GM18909 (cell line): ENCODE data around the gene MAPK8IP2.
A peak's percentile ranks its signal among the peaks of the same experiment; 100 is the strongest.
"Not testable (repeated sequence)": the region's sequence is repeated elsewhere in the genome, so short reads cannot be mapped to it uniquely, and the experiment has no call there.

Experiments
- ATAC-seq: cut with Tn5 transposase; IDR thresholded peaks from one replicate; pipeline ENCODE4 v1.9.1; 2021; ENCODE audit warnings: mild to moderate bottlenecking; ENCODE audit not compliant: unreplicated experiment, poor library complexity

MAPK8IP2 gene

GRCh38 chr22:50628543-50629134, 28.0 kb downstream of the MAPK8IP2 start:
- ATAC-seq, result peak; percentile 5

- no peak for ATAC-seq
Measured at GRCh38 chr22:50630376-50630775, 29.8 kb downstream of the MAPK8IP2 start.

DNA sequence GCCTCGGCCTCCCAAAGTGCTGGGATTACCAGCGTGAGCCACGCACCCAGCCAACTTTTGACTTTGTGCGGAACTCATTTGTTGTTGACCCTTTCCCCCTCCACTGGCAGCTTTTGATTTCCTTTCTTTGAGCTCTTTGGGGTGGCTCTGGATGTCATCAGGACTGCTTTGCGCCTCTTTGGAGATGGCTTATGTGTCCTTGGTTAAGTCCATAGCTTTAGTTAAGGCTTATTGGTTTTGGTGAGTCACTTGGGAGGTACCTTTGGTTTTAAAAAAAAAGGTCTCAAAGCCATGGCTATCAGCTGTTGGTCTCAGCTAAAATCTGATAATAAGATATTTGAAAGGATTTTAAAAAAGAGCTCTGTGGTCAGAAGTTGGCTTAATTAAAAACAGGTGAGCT, 32.5 kb downstream of the MAPK8IP2 start:
- ATAC-seq, result no peak

GRCh38 chr22:50633771-50634170, 33.2 kb downstream of the MAPK8IP2 start:
- ATAC-seq, result no peak

- no peak for ATAC-seq
Measured at GRCh38 chr22:50635591-50635990, 35.0 kb downstream of the MAPK8IP2 start.

GRCh38 chr22:50640296-50640695, 39.7 kb downstream of the MAPK8IP2 start:
- not testable (repeated sequence) for ATAC-seq

DNA sequence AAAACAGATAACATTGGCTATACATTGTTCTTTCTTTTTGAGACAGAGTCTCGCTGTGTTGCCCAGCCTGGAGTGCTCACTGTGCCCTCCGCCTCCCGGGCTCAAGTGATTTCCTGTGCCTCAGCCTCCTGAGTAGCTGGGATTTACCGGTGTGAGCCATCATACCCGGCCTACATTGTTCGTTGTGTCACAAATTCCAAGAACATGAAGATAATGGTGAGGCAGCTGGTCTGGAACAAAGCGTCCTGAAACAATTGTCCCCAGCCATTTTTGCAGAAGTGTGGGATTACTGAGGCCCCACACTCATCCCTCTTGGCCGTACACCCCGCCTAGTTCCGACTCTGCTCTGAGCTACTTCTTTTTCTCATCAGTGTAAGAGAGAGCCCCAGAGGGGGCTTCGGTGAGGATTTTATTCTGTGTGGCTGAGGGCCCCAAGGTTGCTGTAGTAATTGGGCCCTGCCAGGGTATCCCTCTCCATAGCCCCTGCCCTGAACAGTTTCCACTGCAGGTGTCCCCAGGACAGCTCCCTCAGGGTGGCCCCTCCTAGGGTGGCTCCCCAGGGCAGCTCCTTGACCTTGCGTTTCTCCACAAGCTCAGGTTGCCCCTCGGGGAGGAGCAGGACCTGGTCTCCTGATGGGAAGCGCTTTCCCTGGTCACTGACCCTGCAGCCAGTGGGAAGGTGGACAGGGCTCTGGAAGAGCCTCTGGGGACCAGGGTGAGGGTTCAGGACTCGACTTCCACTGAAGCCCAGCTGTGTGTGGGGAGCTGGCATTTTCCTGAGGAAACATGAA, 40.5 kb downstream of the MAPK8IP2 start:
- no peak for ATAC-seq

DNA sequence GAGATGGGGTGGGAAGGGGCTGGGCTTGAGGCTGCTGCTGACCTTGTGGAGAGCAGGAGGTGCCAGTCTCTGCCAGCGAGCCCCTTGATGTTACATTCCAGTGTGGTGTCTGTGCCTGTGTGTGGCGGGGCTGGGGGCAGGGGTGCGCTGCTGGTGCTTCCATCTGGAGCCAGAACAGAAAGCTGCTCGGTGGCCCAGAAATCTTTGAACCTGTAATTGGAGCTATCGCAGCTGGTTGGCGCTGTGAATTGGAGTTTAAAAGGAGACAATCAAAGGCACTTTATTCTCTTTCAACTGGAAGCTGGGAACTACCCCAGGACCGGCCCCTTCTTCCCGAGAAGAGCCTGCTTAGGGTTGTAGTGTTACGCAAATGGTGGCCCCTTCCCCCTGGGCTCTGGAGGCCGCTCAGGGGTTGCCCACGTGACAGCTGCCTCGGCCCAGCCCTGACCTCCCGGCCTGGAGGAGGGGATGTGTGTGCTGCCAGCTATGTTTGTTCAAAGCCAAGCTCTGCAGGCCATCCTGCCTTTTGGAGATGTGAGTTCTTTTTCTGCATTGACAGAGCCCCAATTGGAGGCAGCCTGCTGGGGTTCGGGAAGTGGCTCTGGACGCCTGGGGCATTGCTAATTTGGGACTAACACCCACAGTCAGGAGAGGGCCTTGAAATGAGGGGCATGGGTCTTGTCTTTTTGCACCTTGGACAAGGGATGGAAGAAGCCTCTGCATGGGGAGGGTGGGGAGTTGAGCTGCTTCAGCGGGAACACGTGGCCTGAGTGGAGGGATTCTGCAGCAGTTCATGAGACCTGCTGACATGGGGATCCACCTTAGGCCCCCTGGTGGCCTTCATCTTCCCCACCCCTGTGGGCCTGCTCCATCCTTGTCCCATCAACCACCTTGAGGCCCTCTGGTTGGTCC, 41.4 kb downstream of the MAPK8IP2 start:
- ATAC-seq, result no peak

DNA sequence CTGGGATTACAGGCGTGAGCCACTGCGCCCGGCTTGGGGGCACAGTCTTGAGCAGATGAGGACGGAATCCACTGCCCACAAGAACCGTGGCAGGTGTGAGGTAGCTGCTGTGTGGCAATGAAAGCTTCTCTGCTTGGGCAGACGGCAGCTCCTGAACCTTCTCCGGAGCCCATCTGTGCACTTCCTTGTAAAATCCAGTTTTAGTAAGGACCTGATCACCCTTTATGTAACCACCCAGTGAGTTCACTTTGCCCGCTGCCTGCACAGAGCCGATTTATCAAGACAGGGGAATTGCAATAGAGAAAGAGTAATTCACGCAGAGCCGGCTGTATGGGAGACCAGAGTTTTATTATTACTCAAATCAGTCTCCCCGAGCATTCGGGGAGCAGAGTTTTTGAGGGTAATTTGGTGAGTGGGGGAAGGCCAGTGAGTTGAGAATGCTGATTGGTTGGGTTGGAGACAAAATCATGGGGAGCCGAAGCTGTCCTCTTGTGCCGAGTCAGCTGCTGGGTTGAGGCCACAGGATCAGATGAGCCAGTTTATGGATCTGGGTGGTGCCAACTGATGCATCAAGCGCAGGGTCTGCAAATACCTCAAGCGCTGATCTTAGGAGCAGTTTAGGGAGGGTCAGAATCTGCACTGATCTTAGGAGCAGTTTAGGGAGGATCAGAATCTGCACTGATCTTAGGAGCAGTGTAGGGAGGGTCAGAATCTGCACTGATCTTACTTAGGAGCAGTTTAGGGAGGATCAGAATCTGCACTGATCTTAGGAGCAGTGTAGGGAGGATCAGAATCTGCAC, 42.6 kb downstream of the MAPK8IP2 start:
- not testable (repeated sequence) for ATAC-seq

GRCh38 chr22:50643821-50644101, 43.2 kb downstream of the MAPK8IP2 start:
- not testable (repeated sequence) for ATAC-seq

DNA sequence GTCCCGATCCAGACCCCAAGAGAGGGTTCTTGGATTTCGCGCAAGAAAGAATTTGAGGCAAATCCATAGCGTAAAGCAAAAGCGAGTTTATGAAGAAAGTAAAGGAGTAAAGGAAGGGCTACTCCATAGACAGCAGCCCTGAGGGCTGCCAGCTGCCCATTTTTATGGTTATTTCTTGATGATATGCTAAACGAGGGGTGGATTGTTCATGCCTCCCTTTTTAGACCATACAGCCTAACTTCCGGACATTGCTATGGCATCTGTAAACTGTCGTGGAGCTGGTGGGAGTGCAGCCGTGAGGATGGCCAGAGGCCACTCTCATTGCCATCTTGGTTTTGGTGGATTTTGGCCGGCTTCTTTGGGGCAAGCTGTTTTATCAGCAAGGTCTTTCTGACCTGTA, 52.7 kb downstream of the MAPK8IP2 start:
- ATAC-seq, result no peak

GRCh38 chr22:50654664-50655063, 54.1 kb downstream of the MAPK8IP2 start:
- not testable (repeated sequence) for ATAC-seq

- ATAC-seq, result no peak
Measured at GRCh38 chr22:50656122-50657070, 55.8 kb downstream of the MAPK8IP2 start.

- ATAC-seq, result no peak
Measured at GRCh38 chr22:50657925-50658324, 57.3 kb downstream of the MAPK8IP2 start.

DNA sequence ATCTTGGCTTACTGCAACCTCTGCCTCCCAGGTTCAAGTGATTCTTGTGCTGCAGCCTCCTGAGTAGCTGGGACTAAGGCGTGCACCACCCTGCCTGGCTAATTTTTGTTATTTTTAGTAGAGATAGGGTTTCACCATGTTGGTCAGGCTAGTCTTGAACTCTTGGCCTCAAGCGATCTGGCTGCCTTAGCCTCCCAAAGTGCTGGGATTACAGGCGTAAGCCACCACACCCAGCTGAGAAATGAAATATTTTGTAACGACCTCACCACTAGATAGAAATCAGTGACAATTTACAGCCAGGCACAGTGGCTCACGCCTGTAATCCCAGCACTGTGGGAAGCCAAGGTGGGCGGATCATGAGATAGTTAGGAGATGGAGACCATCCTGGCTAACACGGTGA, 59.1 kb downstream of the MAPK8IP2 start:
- not testable (repeated sequence) for ATAC-seq

DNA sequence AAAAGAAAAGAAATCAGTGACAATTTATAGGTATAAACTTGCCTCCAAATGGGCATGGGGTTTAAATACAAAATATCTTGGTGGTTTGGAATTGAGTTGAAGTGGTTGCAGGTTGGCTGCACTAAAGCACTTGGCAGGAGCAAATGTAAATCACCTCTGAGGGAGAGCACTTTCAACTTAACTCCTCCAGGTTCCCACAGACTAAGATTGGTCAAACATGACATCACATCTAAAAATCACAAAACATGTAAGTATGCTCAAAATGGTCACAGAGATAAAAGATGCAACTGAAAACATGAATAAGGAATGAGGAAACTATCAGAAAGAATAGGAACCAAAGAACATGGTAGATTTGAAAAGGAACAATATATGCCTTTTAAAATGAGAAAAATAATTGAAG, 59.7 kb downstream of the MAPK8IP2 start:
- no peak for ATAC-seq
